GM12865 (cell line): ENCODE measurements around the gene NSMCE1.

Experiments used
- DNase-seq: peaks from one replicate; pipeline ENCODE4 v3.0.0; 2010; ENCODE audit warnings: low read depth
- H3K4me3 ChIP-seq: 2 replicates; pipeline ENCODE4 v1.5.1; 2011; ENCODE audit warnings: mild to moderate bottlenecking, low read depth, low read length, control low read depth
- CTCF ChIP-seq: IDR thresholded peaks from 2 replicates; pipeline ENCODE4 v1.5.1; 2011; ENCODE audit warnings: low read length, control low read depth, low read depth, inconsistent platforms; ENCODE audit not compliant: insufficient read depth; ENCODE audit errors: missing control alignments

Gene NSMCE1

GRCh38 chr16:27224271-27224737 is 44.3 kb downstream of the NSMCE1 start:
- no peak overlapping the region for H3K4me3 ChIP-seq
- no peak for DNase-seq
- TF ChIP-seq CTCF, result no peak

GRCh38 chr16:27223701-27224100 is 44.9 kb downstream of the NSMCE1 start:
- no peak for DNase-seq
- TF ChIP-seq CTCF, result no peak
- no peak overlapping the region for H3K4me3 ChIP-seq

- DNase-seq, result no peak
- no peak overlapping the region for H3K4me3 ChIP-seq
- TF ChIP-seq CTCF, result no peak
Observed at GRCh38 chr16:27223226-27223610, 45.4 kb downstream of the NSMCE1 start.

GRCh38 chr16:27222249-27223225 is 46.0 kb downstream of the NSMCE1 start:
- DNase-seq, result no peak
- H3K4me3 ChIP-seq, result no peak overlapping the region
- no peak for TF ChIP-seq CTCF

GRCh38 chr16:27221576-27222248 is 46.9 kb downstream of the NSMCE1 start:
- no peak for DNase-seq
- TF ChIP-seq CTCF, result no peak
- H3K4me3 ChIP-seq, result no peak overlapping the region

- no peak for DNase-seq
- no peak for TF ChIP-seq CTCF
- H3K4me3 ChIP-seq, result no peak overlapping the region
Observed at GRCh38 chr16:27220991-27221390, 47.6 kb downstream of the NSMCE1 start.
